T1000 (cell line): ENCODE results near the gene ARHGAP29.

Source experiments
- DNase-seq: peaks from one replicate; lab custom pipeline; 2025; ENCODE audit warnings: mixed read lengths; lab: John Stamatoyannopoulos, UW

ARHGAP29 gene

DNA sequence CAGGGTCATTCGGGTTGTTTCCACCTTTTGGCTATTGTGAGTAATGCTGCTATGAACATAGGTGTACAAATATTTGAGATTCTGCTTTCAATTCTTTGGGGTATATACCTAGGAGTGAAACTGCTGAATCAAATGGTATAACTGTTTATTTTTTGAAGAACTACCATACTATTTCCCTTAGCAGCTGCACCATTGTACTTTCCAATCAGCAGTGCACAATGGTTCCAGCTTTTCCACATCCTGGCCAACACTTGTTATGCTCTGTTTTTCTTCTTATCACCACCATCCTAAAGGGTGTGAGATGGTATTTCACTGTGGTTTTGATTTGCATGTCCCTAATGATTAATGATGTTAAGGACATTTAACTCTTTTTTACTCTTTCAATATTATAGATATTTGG, 112.8 kb downstream of the ARHGAP29 start:
- no peak for DNase-seq

DNA sequence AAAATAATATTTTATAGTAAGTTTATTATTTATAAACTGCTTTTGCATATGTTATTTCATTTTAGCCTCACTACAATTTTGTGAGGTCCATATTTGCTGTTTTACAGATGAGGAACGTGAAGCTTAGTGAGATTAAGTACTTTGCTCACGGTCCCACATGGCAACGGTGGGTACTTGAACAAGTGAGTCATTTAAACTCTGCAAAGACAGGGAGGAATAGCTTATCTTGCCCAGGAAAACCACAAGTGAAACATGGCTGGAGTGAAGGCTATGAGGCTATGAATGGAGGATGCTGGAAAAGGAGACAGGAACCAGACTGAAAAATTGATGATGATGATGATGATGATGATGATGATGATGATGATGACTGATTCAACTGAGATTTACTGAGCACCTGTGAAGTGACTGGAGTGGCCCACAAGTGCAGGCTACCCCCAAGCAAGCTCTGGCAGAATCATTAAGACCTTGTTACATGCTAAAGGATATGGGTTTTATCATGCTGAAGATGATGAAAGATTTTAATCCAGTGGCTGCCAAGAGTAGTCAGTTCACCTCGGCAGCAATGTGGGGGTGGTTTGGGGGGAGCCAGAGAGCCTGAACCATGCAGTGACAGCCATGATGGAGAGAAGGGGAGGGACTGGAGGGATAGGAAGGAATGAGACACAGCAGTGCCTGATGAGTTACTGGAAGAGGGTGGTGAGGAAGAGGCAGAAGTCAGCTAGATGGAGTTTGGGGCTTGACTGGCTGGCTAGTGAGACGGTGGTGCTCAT, 115.0 kb downstream of the ARHGAP29 start:
- DNase-seq: no peak
